ENCODE measurements around the gene LRWD1.
A peak's percentile ranks its signal among the peaks of the same experiment; 100 is the strongest.
"Not testable (repeated sequence)": the region's sequence is repeated elsewhere in the genome, so short reads cannot be mapped to it uniquely, and the experiment has no call there.

LRWD1 gene

GRCh38 chr7:102444961-102445673 is 19.7 kb upstream of the LRWD1 start:
- DNase-seq = no peak

GRCh38 chr7:102445674-102446071 is 19.1 kb upstream of the LRWD1 start:
- DNase-seq = no peak

GRCh38 chr7:102446387-102447156 is 18.2 kb upstream of the LRWD1 start:
- DNase-seq = no peak

GRCh38 chr7:102447311-102447710 is 17.5 kb upstream of the LRWD1 start:
- no peak for DNase-seq

GRCh38 chr7:102449136-102449535 is 15.6 kb upstream of the LRWD1 start:
- DNase-seq = no peak

- peak; percentile 60 for DNase-seq
Observed at GRCh38 chr7:102450242-102450641, 14.5 kb upstream of the LRWD1 start.

GRCh38 chr7:102451371-102452054 is 13.3 kb upstream of the LRWD1 start:
- no peak for DNase-seq

- no peak for DNase-seq
Observed at GRCh38 chr7:102452451-102452850, 12.3 kb upstream of the LRWD1 start.

- DNase-seq = no peak
Observed at GRCh38 chr7:102453319-102453718, 11.5 kb upstream of the LRWD1 start.

GRCh38 chr7:102454468-102454867 is 10.3 kb upstream of the LRWD1 start:
- DNase-seq = no peak

- not testable (repeated sequence) for DNase-seq
Observed at GRCh38 chr7:102454932-102455331, 9.9 kb upstream of the LRWD1 start.

GRCh38 chr7:102455596-102455995 is 9.2 kb upstream of the LRWD1 start:
- no peak for DNase-seq

GRCh38 chr7:102456327-102456726 is 8.5 kb upstream of the LRWD1 start:
- no peak for DNase-seq

GRCh38 chr7:102457352-102457924 is 7.3 kb upstream of the LRWD1 start:
- no peak for DNase-seq

GRCh38 chr7:102459221-102459844 is 5.5 kb upstream of the LRWD1 start:
- no peak for DNase-seq

GRCh38 chr7:102460467-102460866 is 4.3 kb upstream of the LRWD1 start:
- DNase-seq = no peak

- DNase-seq = no peak
Observed at GRCh38 chr7:102463841-102464576, 775 bp upstream of the LRWD1 start.

- DNase-seq = no peak
Observed at GRCh38 chr7:102466097-102466496, 1.3 kb downstream of the LRWD1 start.

- DNase-seq = no peak
Observed at GRCh38 chr7:102467581-102468477, 3.0 kb downstream of the LRWD1 start.

GRCh38 chr7:102468478-102469350 is 3.9 kb downstream of the LRWD1 start:
- no peak for DNase-seq
